GM21447 (cell line): ENCODE measurements around the gene CTTN.

Source experiments
- ATAC-seq: cut with Tn5 transposase; IDR thresholded peaks from one replicate; pipeline ENCODE4 v1.9.1; 2021; ENCODE audit not compliant: unreplicated experiment

The CTTN gene

GRCh38 chr11:70424765-70425344 is 26.5 kb downstream of the CTTN start:
- ATAC-seq: peak; percentile 29

GRCh38 chr11:70427436-70427835 is 29.1 kb downstream of the CTTN start:
- no peak for ATAC-seq

- ATAC-seq: no peak
Observed at GRCh38 chr11:70428701-70429427, 30.5 kb downstream of the CTTN start.

GRCh38 chr11:70429428-70429705 is 31.0 kb downstream of the CTTN start:
- no peak for ATAC-seq

- no peak for ATAC-seq
Observed at GRCh38 chr11:70429724-70430521, 31.6 kb downstream of the CTTN start.

- ATAC-seq: no peak
Observed at GRCh38 chr11:70430671-70431574, 32.6 kb downstream of the CTTN start.

- ATAC-seq: no peak
Observed at GRCh38 chr11:70431611-70432010, 33.3 kb downstream of the CTTN start.

GRCh38 chr11:70432065-70432464 is 33.7 kb downstream of the CTTN start:
- no peak for ATAC-seq

- ATAC-seq: no peak
Observed at GRCh38 chr11:70432580-70432979, 34.3 kb downstream of the CTTN start.

GRCh38 chr11:70433038-70433437 is 34.7 kb downstream of the CTTN start:
- no peak for ATAC-seq

GRCh38 chr11:70433526-70433925 is 35.2 kb downstream of the CTTN start:
- ATAC-seq: no peak

GRCh38 chr11:70433966-70434812 is 35.9 kb downstream of the CTTN start:
- ATAC-seq: no peak

GRCh38 chr11:70434813-70435278 is 36.5 kb downstream of the CTTN start:
- no peak for ATAC-seq

GRCh38 chr11:70435361-70435760 is 37.0 kb downstream of the CTTN start:
- no peak for ATAC-seq

- no peak for ATAC-seq
Observed at GRCh38 chr11:70435765-70436500, 37.6 kb downstream of the CTTN start.

GRCh38 chr11:70436501-70436860 is 38.2 kb downstream of the CTTN start:
- ATAC-seq: no peak

- ATAC-seq: no peak
Observed at GRCh38 chr11:70437111-70437784, 38.9 kb downstream of the CTTN start.

GRCh38 chr11:70440206-70440605 is 41.9 kb downstream of the CTTN start:
- ATAC-seq: no peak

GRCh38 chr11:70443773-70444030 is 45.4 kb downstream of the CTTN start:
- no peak for ATAC-seq
